HG03045 (cell line): ENCODE measurements around the gene CYGB.
A peak's percentile ranks its signal among the peaks of the same experiment; 100 is the strongest.

ENCODE experiments used
- ATAC-seq: cut with Tn5 transposase; IDR thresholded peaks from one replicate; pipeline ENCODE4 v1.9.1; 2021; ENCODE audit warnings: mild to moderate bottlenecking, moderate library complexity; ENCODE audit not compliant: unreplicated experiment

CYGB gene

GRCh38 chr17:76501827-76502307 lies 35.6 kb downstream of the CYGB start:
- ATAC-seq, result no peak

GRCh38 chr17:76501018-76501826 lies 36.3 kb downstream of the CYGB start, which contains the start of gene RHBDF2:
RHBDF2 (minus strand) TSS chr17:76501423; CDS start chr17:76481524, 19,899 bp downstream.
- peak; percentile 71 for ATAC-seq

GRCh38 chr17:76500747-76501017 lies 36.8 kb downstream of the CYGB start:
- ATAC-seq, result no peak

- ATAC-seq, result no peak
Observed at GRCh38 chr17:76500074-76500746, 37.3 kb downstream of the CYGB start.

- ATAC-seq, result no peak
Observed at GRCh38 chr17:76499267-76499667, 38.2 kb downstream of the CYGB start.

- no peak for ATAC-seq
Observed at GRCh38 chr17:76498876-76499251, 38.6 kb downstream of the CYGB start.

- ATAC-seq, result no peak
Observed at GRCh38 chr17:76497979-76498875, 39.3 kb downstream of the CYGB start.

GRCh38 chr17:76497699-76497978 lies 39.9 kb downstream of the CYGB start:
- ATAC-seq, result no peak

GRCh38 chr17:76496464-76496863 lies 41.0 kb downstream of the CYGB start:
- ATAC-seq, result no peak

GRCh38 chr17:76495663-76496400 lies 41.7 kb downstream of the CYGB start:
- no peak for ATAC-seq

- peak; percentile 11 for ATAC-seq
Observed at GRCh38 chr17:76493505-76494167, 43.9 kb downstream of the CYGB start.

GRCh38 chr17:76492989-76493501 lies 44.5 kb downstream of the CYGB start:
- ATAC-seq, result peak; percentile 29

- ATAC-seq, result peak; percentile 43
Observed at GRCh38 chr17:76492123-76492988, 45.2 kb downstream of the CYGB start.

GRCh38 chr17:76491271-76492122 lies 46.0 kb downstream of the CYGB start:
- ATAC-seq, result peak; percentile 1

- ATAC-seq, result no peak
Observed at GRCh38 chr17:76490112-76490710, 47.3 kb downstream of the CYGB start.

GRCh38 chr17:76487451-76488192 lies 49.9 kb downstream of the CYGB start:
- ATAC-seq, result no peak

GRCh38 chr17:76485569-76485968 lies 51.9 kb downstream of the CYGB start:
- no peak for ATAC-seq
